HG03354 (cell line): ENCODE measurements around the gene MZT2A.
"Not testable (repeated sequence)": the region's sequence is repeated elsewhere in the genome, so short reads cannot be mapped to it uniquely, and the experiment has no call there.

Source experiments
- ATAC-seq: cut with Tn5 transposase; IDR thresholded peaks from one replicate; pipeline ENCODE4 v1.9.1; 2021; ENCODE audit warnings: mild to moderate bottlenecking; ENCODE audit not compliant: unreplicated experiment, poor library complexity, severe bottlenecking

Gene MZT2A

DNA sequence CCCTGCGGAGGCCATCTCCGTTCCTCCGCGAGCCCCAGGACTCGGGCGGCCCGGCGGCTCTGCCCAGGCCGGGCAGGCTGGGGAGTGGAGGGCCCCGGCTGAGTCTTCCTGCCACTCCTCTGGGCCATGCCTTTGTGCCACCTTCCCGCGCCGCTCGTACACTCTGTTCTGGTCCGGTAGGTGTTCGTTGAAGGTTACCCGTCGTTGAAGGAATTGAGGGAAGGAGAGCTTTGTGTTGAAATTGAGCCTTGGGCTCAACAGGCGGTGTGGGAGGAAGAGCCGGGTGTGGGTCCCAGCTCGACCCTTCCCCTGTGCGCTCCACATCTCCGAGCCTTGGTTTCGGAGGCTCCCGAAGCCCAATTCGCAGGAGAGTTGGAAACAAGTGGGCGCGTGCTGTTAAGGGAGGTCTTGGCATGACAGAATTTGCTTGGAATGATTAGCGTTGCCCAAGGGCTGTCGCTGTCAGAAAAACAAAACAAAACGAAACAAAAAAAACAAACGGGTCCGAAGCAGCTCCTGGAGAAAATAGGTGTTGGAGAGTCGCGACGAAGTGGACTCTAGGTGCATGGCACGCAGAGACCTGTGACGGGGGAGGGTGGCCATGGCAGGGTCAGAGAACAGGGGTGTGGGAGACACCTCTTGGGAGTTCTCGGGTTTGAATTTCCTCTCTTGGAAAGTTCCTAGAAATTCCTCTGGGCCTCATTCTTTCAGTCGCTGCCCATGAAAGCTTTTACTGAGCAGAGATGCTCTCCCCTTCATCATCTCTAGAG, 1.2 kb upstream of the MZT2A start:
- peak; percentile 29 for ATAC-seq

DNA sequence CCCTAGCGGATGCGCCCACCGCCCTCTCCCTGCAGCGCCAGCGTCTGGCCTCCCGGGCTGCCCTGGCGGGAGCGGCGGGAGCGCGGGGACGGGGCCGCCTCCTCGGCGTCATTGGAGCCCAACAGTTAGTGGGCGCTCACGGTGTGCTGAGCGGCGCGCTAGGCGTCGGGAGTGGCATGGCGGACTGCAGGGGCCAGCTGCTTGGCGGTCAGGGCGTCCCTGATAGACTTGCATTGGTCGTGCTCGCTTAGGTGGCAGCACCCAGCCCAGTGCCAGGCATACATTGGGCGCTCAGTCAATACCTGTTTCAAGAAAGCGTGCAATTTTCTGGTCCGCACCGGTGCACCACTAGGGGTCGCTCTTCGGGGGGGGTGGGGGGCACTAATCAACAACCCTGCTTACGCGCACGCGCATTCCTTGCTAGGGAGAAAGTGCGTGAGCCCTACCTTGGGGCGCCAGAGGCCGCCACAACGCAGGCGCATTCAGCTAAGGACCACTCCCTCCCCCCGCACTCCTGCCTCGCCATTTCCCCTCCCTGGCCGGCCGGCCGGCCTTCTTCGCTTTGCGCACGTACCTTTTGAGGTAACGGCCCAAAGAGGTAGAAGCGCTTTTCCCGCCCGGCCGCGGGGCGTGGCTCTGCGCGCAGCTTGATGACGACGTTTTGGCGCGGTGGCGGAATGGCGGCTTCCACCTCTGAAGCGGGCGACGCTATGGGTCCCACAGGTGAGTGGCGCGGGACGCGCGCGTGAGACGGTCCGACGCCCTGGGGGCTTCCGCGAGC, 411 bp upstream of the MZT2A start:
- ATAC-seq = peak; percentile 73

DNA sequence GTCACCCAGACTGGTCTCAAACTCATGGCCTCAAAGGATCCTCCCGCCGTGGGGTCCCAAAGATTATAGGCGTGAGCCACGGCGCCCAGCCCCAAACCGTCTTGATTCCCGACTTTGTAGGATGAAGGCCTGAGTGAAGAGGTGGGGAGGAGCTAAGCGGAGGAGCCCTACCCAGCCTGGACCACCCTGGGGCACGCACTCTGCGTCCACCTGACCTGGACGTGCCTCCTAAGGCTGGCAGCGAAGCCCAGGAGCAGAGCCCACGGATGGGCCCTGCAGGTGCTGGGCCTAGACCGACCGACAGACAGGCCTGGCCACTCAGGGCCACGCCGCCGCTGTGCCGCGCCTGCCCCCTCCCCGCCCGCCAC, 744 bp downstream of the MZT2A start:
- ATAC-seq = peak; percentile 3

- ATAC-seq = not testable (repeated sequence)
Measured at GRCh38 chr2:131490616-131491468, 1.4 kb downstream of the MZT2A start.

- no peak for ATAC-seq
Measured at GRCh38 chr2:131488306-131489205, 3.6 kb downstream of the MZT2A start.

GRCh38 chr2:131486201-131486902, 5.8 kb downstream of the MZT2A start:
- ATAC-seq = not testable (repeated sequence)

GRCh38 chr2:131484906-131485460, 7.2 kb downstream of the MZT2A start:
- not testable (repeated sequence) for ATAC-seq

GRCh38 chr2:131483981-131484820, 8.0 kb downstream of the MZT2A start:
- ATAC-seq = not testable (repeated sequence)

DNA sequence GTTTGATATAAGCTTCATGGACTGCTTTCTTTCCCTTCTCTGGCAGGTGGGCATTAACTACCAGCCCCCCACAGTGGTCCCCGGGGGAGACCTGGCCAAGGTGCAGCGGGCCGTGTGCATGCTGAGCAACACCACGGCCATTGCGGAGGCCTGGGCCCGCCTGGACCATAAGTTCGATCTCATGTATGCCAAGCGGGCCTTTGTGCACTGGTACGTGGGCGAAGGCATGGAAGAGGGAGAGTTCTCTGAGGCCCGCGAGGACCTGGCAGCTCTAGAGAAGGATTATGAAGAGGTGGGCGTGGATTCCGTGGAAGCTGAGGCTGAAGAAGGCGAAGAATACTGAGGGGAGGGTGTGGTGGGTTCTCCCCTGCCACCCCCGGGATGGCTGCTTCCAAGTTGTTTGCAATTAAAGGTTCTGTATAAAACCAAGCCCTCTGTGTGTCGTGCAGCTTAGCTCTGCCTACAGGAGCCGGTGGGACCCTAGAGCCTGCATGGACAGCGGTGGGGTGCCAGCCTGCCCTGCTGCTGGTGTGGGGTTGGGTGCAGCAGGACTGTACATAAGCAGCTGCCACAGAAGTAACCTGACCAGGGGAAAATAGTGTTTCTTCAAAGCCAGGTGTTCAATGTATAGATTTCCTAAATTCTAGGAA, 9.6 kb downstream of the MZT2A start:
- ATAC-seq = not testable (repeated sequence)

DNA sequence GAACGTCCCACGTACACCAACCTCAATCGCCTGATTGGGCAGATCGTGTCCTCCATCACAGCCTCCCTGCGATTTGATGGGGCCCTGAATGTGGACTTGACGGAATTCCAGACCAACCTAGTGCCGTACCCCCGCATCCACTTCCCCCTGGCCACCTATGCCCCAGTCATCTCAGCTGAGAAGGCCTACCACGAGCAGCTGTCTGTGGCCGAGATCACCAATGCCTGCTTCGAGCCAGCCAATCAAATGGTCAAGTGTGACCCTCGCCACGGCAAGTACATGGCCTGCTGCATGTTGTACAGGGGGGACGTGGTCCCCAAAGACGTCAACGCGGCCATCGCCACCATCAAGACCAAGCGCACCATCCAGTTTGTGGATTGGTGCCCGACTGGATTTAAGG, 11.8 kb downstream of the MZT2A start:
- ATAC-seq = not testable (repeated sequence)

DNA sequence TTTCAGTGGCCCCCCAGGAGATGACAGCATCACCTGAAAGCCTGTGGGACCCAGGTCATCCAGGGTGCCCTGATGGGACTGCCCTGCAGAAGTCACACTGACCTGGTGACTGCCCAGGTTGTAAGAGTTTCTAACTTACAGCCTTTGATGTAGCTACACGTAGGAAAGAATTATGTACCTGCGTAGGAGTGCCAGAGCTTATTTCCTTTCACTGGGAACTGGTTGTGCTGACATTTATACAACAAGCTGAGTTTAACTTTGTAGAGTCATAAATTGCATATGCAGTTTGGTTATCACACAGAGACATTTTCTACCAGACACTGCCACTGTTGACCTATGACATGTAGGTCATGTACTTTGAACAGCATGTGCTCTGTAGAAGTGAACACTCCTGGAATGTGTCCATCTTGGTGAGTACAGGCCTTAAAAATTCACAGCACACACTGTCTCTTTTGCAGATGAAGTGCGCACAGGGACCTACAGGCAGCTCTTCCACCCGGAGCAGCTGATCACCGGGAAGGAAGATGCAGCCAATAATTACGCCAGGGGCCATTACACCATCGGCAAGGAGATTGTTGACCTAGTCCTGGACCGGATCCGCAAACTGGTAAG, 13.2 kb downstream of the MZT2A start:
- not testable (repeated sequence) for ATAC-seq

- not testable (repeated sequence) for ATAC-seq
Measured at GRCh38 chr2:131478074-131478849, 13.9 kb downstream of the MZT2A start.

- not testable (repeated sequence) for ATAC-seq
Measured at GRCh38 chr2:131477227-131477626, 15.0 kb downstream of the MZT2A start.

GRCh38 chr2:131476363-131476762, 15.8 kb downstream of the MZT2A start:
- ATAC-seq = not testable (repeated sequence)

DNA sequence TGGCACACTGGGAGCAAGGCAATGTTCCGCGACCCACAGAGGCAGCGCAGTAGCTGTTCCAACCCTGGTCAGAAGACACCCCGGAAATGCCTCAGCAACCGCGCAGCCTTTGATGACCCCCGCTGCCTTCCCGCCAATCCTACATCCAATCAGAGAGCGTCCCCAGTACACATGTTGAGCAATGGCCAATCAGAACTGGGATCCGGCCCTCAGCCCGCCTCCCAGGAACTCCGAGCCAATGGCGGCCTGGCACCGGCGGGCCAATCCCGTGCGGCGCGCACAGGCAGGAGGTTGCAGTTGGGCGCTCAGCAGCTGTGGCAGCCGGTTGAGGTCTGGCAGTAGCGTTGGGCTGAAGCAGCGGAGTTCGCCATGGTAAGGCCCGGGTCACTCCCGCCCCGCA, 16.4 kb downstream of the MZT2A start, which contains the start of gene TUBA3D:
TUBA3D (plus strand) TSS at position 289 of the 400 bp plus-strand sequence; CDS start at position 370, 81 bp downstream.
- ATAC-seq = no peak

GRCh38 chr2:131473266-131473665, 18.9 kb downstream of the MZT2A start:
- ATAC-seq = not testable (repeated sequence)
